LNCaP clone FGC (cell line): ENCODE measurements around the gene ZNF267.
"Not testable (repeated sequence)": the region's sequence is repeated elsewhere in the genome, so short reads cannot be mapped to it uniquely, and the experiment has no call there.

Source experiments
- DNase-seq: peaks from one replicate; pipeline ENCODE4 v3.0.0-alpha.2; 2011; ENCODE audit warnings: low read depth
- H3K4me3 ChIP-seq: 2 replicates; pipeline ENCODE4 v1.5.1; 2011; ENCODE audit warnings: mild to moderate bottlenecking, low read depth, low read length, control low read depth
- TF ChIP-seq, protein P1 (sequence below): IDR thresholded peaks from 2 replicates; pipeline ENCODE4 v1.5.1; 2012; ENCODE audit warnings: mild to moderate bottlenecking; ENCODE audit not compliant: control insufficient read depth, insufficient read depth; ENCODE audit errors: extremely low read depth

ZNF267 gene

DNA sequence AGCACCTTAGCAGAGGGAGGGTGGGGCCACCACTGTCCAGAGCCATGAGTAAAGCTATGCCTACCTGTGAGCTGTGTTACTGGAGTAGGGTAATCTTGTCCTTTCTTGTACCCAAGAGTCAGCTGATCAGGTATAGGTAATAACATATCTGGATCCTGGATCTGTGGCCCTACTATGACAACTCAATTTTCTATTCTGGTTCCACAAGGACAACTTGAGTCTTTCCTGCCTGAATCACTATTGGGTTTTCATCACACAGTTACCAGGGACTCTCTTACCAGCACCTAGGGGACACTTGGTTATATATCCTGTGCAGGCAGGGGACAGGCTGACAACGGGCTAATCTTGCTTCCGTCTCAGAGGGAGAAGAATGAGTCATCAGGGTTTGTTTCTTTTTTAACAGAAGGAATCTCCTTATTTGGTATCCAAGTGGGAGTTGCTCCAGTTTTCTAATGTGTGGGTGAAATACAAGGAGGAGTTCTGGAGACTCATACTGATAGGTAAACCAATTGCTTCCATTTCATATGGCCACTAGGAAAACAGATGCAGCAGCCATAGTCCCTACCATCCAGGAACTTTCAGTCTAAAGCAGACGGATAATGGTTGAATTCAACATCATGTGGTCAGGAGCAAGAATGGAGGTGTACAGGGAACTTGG is 6.8 kb downstream of the ZNF267 start:
- TF ChIP-seq, protein P1, sequence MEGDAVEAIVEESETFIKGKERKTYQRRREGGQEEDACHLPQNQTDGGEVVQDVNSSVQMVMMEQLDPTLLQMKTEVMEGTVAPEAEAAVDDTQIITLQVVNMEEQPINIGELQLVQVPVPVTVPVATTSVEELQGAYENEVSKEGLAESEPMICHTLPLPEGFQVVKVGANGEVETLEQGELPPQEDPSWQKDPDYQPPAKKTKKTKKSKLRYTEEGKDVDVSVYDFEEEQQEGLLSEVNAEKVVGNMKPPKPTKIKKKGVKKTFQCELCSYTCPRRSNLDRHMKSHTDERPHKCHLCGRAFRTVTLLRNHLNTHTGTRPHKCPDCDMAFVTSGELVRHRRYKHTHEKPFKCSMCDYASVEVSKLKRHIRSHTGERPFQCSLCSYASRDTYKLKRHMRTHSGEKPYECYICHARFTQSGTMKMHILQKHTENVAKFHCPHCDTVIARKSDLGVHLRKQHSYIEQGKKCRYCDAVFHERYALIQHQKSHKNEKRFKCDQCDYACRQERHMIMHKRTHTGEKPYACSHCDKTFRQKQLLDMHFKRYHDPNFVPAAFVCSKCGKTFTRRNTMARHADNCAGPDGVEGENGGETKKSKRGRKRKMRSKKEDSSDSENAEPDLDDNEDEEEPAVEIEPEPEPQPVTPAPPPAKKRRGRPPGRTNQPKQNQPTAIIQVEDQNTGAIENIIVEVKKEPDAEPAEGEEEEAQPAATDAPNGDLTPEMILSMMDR, result no peak
- DNase-seq, result peak; percentile 61
- no peak overlapping the region for H3K4me3 ChIP-seq

DNA sequence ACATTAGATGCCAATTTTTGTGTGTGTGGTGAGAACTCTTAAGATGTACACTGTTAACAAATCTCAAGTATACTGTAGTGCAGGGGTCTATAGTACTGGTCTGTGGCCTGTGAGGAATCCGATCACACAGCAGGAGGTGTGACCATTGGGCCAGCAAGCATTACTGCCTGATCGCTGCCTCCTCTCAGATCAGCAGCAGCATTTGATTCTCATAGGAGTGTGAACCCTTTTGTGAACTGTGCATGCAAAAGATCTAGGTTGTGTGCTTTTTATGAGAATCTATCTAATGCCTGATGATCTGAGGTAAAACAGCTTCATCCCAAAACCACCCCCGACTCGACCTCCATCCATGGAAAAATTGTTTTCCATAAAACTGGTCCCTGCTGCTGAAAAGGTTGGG is 12.6 kb downstream of the ZNF267 start:
- no peak overlapping the region for H3K4me3 ChIP-seq
- DNase-seq, result no peak
- TF ChIP-seq, protein P1, result no peak

DNA sequence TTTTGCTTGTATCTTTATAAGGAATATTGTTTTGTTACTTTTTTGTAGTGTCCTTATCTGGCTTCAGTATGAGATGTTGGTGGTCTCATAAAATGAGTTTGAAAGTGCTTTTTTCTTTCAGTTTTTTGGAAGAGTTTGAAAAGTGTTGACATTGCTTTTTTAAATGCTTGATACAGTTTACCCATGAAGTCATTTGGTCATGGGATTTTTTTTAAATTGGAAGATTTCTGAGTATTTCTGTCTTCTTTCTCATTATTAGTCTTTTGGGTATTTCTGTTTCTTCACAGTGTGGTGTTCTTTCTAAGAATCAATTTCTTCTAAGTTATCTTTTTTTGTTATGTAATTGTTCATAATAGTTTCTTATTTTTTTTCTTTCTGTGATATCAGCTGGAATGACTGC is 15.1 kb downstream of the ZNF267 start:
- H3K4me3 ChIP-seq, result no peak overlapping the region
- no peak for DNase-seq
- TF ChIP-seq, protein P1, result no peak

DNA sequence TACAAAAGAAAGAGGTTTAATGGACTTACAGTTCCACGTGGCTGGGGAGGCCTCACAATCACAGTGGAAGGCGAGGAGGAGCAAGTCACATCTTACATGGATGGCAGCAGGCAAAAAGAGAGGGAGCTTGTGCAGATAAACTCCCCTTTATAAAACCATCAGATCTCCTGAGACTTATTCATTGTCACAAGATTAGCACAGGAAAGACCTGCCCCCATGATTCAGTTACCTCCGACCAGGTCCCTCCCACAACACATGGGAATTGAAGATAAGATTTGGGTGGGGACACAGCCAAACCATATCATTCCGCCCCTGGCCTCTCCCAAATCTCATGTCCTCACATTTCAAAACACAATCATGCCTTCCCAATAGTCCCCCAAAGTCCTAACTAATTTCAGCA is 18.5 kb downstream of the ZNF267 start:
- not testable (repeated sequence) for DNase-seq

DNA sequence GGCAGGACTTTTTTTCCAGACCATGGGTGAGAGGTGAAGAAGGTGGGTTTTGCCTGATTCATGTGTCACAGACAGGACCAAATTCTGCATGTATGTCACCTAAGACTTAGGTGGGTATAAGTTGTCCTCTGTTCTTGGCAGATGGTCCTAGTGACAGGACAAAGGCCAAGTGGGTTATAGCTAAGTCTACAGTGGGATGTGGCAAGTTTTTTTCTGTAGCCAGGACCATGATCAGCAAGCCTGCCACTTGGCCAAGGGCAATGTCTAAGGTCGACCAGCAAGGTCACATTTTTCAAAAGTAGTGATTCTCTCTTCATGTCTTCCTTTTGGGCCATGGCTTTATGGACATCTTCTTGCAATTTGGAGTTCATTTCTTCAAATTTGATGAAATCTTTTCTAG is 20.2 kb downstream of the ZNF267 start:
- no peak for DNase-seq
- TF ChIP-seq, protein P1, result no peak

More for the DNA sequence above, 18.5 kb downstream of the ZNF267 start:
- not testable (repeated sequence) for H3K4me3 ChIP-seq

DNA sequence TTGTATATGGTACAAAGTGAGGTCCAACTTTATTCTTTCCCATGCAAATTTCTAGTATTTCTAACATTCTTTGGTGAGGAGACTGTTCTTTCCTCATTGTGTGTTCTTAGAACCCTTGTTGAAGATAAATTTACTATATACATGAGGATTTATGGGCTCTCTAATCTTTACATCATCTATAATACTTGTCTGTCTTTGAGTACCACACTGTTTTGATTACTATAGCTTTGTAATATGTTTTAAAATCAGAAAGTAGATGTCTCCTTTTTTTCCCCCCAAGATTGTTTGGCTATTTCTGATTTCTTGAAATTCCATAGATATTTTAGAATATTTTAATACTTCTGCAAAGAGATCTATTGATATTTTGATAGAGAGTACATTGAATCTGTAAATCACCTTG is 23.7 kb downstream of the ZNF267 start:
- DNase-seq, result no peak
- TF ChIP-seq, protein P1, result no peak
- no peak overlapping the region for H3K4me3 ChIP-seq

More for the DNA sequence above, 20.2 kb downstream of the ZNF267 start:
- no peak overlapping the region for H3K4me3 ChIP-seq

DNA sequence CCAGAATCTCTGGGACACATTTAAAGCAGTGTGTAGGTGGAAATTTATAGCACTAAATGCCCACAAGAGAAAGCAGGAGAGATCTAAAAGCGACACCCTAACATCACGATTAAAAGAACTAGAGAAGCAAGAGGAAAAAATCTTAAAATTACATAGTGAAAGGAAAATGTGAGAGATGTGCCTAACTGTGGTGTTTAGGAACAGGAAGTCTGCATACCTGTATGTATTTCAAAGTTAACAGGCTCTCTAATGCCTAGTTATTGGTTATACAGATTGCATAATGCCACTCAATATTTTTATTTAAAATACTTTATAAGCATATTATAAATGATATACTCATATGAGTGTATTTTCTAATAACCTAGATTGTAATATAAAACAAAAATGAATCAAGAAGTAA is 25.9 kb downstream of the ZNF267 start:
- DNase-seq, result no peak
- TF ChIP-seq, protein P1, result no peak
- no peak overlapping the region for H3K4me3 ChIP-seq

DNA sequence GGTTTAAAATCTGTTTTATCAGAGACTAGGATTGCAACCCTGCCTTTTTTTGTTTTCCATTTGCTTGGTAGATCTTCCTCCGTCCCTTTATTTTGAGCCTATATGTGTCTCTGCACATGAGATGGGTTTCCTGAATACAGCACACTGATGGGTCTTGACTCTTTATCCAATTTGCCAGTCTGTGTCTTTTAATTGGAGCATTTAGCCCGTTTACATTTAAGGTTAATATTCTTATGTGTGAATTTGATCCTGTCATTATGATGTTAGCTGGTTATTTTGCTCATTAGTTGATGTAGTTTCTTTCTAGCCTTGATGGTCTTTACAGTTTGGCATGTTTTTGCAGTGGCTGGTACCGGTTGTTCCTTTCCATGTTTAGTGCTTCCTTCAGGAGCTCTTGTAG is 31.0 kb downstream of the ZNF267 start:
- H3K4me3 ChIP-seq, DNase-seq: not testable (repeated sequence)
